COLO668 (cell line): ENCODE measurements around the gene DAPK2.
"Not testable (repeated sequence)": the region's sequence is repeated elsewhere in the genome, so short reads cannot be mapped to it uniquely, and the experiment has no call there.

Experiments used
- DNase-seq: peaks from one replicate; lab custom pipeline; 2025; ENCODE audit not compliant: unreplicated experiment; lab: John Stamatoyannopoulos, UW

DAPK2 gene

DNA sequence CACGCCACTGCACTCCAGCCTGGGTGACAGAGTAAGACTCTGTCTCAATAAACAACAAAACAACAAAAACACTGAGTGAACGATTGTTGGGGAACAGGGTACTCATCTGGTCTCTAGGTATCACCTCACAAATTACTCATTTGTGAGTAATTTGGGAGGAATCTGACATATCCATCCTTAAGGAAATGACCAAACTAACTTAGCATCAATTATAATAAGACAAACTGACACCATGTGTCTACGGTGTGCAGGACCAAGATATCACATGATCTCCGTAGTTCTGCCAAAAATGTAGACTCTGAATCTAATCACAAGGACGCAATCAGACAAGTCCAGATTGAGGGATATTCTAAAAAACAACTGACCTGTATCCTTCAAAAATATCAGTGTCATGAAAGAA is 12.0 kb upstream of the DAPK2 start:
- no peak for DNase-seq

DNA sequence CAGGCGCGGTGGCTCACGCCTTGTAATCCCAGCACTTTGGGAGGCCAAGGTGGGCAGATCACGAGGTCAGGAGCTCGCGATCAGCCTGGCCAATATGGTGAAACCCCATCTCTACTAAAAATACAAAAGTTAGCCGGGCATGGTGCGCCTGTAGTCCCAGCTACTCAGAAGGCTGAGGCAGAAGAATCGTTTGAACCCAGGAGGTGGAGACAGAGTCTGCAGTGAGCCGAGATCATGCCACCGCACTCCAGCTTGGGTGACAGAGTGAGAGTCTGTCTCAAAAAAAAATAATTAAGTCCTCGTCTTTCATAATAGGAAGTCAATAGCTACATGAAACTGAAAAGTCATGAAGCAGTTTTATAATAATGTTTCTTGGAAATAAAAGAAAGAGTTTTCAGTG is 7.4 kb upstream of the DAPK2 start:
- not testable (repeated sequence) for DNase-seq

DNA sequence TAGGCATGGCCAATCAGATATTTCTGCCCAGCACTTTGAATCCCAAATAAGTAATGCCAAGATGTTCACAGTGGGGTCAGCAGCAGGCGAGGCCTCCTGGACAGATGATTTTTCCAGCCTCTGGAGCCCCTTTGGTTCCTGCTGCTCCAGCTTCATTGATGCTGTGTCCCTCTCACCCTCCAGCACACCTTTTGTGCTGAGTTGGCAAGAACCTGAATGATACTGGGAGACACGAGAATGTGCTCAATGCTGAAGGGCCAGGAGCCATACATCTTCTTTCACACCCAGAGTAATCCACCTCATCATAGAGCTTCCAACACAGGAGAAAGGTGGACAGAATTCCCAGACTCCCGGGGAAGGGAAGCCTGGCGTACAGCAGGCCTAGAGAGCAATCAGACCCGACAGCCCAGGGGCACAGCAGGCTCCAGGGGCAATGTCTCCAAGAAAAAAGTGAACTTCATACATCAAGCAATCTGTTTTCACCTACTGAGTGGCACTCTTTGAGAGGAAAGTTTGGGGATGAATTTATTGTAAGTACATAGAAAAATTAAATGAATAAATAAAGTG is 6.7 kb upstream of the DAPK2 start:
- no peak for DNase-seq

DNA sequence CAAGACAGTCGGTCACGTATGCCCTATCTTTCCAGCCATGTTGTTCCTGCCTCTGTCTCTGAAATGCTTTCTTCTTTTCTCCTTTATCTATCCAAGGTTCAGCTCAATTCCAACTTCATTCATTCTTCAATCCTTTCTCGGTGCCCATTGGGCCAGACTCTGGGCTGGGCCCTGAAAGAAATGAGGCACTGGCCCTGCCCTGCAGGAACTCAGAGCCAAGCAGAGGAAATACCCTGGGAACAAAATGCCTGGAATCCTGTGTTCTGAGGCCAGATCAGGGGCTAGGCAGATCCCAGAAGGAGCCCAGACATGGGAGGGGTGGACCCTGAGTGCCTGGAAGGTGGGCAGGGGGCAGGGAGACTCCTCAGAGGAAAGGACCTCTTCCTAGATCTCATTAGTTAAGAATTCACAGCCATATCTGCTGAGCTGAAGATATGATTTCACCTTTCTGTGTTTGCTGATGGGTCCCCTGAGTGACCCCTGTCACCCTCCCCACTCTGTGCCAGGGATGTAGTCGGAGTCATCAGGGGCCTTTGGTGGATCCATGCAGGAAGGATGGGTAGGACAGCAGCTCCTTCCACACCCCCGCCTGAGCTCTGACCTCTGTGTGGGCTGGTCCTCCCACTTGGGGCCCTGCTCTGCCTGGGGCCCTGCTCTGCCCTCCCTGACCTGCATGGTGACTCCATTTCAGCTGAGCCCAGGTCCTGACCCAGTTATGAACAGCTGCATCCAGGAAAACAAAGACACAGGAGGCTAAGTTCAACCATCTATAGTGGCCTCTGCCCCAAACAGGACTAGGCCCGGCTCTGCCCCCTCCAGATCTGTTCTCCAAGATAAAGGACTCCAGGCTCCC is 5.3 kb upstream of the DAPK2 start:
- DNase-seq = no peak

DNA sequence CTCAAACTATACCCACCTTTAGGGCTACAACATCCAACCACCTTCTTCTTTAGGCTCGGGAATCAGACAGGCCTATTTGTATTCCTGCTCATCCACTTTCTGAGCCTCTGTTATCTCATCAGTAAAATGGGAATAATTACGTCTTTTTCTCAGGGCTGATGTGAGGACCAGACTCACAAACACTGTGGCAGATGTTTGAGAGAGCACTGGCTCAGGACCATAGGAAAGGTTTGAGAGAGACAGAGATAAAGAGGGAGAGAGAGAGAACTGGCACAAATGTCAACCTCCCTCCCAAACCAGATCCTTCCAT is 4.8 kb upstream of the DAPK2 start:
- no peak for DNase-seq

DNA sequence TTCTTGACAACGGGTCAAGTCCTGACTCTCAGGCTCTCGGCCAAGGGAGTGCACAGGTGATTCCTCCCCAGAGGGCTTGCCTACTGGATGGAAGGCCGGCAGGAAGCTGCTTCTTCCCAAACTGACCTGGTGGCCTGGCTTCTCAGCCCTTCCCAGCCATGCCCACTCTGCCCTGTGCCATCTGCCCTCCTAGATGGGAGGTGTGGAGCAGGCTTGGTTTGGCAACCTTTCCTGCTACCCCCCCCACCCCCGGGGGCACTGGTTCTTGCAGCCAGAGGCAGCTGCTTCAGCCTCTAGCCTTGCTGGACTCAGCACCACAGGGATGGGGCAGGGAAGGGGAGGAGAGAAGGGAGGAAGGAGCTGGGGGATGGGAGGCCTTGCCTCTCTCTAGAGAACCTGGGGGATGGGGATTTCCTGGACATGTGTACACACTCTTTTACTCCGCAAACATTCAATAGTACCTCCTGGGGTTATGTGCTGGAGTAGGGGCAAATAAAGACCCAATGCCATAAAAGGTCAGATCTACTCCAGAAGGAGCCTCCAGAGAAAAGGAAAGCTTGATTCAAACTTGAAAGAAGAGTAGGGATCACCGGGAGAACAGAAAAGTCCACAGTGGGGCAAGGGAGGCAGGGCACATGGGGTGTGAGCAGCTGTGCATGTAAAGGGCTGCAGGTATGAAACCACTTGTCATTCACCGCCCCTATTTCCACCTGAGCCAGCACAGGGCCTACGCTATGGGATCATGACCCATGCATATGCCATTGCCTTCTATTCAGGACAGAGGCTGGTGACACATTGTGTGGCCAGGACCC is 4.2 kb upstream of the DAPK2 start:
- peak; percentile 83 for DNase-seq

DNA sequence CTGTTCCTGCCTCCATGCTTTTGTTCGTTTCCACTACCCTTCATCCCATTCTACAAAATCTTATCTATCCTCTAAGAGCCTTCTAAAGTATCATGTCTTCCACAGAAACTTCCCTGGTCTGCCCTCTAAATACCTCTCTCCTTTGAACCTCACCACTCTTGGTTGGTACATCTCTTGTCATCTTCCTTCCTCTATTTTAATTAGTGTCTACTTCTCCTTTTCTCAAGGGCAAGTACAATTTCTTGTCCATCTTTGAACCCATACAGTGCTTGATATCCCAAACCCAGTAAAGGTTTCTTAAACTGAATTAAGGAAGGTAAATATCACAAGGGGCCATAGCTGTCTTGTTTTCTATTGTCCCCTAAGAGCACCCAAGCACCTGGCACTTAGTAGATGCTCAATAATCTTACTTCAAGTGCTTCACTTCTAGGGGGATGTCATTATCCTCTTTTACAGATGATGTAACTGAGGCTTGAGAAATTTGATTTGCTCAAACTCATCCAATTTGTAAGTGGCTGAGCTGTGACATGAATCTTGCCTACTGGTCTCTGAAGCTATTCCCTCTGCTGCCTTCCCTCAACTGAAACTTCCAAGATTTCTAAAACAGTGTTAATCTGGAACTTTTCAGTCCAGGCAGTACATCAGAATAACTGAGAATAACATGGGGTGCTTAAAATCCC is 2.6 kb upstream of the DAPK2 start:
- no peak for DNase-seq

DNA sequence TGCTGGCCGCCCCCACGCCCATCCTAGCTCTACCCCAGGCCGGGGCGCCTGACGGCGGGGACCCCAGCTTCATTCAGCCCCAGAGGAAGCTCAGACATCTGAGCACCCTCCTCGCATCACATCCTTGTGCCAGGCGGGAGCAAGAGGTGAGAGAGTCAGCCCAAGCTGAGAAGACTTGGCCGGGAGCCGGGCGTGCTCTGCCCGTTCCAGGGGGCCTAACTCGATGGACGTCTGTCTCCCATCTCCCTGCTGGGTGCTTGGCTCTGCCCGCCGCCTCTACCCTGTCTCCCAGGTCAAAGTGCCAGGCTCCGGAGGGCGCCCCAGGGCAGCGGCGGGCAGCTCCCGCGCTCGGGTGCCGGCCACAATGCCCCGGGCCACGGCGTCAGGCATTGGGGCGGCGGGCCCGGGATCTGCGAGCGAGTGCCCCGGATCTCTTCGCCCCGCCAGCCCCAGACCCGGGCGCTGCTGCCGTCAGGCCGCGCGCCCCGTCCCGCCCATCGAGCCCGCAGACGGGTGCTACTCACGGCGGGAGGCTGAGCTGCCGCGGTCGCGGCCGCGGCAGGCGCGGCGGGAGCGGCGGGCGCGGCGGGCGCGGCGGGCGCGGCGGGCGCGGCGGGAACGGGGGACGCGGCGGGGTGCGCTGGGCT is 388 bp downstream of the DAPK2 start:
- no peak for DNase-seq

DNA sequence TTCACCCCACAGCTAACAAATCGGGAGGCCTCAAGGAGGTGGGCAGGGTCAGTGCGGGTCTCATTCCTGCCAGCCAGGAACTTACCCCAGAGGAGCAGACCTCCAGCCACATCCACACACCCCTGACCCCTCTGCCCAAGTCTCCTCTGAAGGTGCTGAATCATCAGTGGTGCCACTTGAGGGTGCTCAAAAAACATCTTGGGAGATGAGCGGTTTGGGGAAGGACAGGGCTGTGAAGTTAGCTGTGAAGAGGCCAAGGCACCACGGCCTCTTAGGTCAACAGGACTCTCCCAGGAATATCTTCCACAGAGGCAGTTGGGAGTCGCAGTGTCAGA is 1.2 kb downstream of the DAPK2 start:
- no peak for DNase-seq

DNA sequence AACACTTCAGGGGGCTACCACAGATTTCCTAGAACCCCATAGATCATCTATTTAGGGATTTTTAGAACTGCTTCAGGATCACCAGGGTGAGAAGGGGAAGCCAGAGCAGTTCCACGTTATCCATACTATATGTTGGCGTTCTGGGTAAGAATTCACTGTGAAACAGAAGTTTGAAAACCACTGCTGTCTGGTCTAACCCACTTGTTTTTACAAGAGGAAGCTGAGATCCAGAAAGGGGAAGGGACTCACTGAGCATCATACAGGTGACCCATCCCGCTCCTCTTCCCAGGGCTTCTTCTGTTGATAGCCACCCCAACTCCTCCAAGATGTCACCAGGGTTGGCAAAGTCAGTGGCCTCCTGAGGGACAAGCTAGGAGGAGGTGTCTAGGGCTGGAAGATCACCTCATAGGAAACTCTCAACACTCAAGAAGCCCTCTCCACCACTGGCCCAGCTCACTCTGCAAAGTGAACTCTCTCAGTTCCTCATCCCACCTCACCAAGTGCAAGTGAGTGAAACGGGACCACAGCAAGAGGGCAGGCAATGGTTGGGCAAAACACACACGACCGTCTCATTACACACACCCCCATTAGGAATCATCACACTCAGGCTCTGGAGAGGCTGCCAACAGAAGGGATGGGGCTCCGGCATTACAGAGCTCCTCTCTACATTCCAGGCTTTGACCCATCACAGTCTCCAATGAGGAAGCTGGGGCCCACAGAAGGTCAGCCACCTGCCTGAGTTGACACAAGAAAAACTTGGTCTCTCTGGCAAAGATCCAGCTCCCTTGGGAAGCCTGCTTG is 1.8 kb downstream of the DAPK2 start:
- DNase-seq = no peak

DNA sequence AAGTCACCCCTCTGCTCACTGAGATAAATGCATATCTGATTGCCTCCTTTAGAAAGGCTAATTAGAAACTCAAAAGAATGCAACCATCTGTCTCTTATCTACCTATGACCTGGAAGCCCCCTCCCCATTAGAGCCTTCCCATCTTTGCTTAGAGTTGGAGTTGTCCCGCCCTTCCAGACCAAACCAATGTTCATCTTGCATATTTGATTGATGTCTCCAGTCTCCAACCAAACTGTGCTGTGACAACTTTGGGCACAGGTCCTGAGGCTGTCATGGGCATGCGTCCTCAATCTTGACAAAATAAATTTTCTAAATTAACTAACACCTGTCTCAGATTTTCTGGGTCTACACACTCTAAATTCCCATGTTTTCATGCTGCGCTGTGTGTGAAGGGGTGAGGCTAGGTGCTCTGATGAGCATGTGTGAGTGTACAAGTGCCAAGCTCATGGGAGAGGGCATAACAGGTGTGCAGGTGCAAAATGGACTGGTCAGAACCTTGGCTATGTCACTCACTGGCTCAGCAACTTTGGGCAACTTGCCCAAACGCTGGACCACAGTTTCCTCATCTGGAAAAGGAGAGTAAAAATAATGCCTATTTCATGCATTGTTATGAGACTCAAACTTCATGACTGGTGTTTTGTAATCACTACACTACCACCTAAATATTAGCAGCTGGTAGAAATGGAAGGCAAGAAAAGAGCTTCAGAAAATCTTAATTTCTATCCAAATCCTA is 7.2 kb downstream of the DAPK2 start:
- DNase-seq = no peak

DNA sequence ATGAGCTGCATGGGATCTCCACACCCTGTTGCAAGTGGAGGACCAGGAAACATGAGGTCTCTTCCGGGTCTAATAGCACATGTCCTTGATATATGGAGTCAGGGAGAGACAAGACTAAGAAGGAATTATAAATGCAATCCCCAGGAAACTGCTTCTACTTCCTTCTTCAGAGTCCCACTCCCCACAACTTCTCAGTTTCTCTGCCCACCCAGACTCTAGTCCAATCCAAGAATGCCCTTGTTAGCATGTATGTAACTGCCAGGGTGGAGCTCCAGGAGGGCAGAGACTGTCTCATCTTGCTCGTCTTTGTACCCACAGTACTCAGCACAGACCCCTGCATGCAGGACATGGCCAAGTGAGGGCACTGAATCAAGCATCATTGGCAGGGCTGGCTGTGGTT is 8.3 kb downstream of the DAPK2 start:
- DNase-seq = no peak

DNA sequence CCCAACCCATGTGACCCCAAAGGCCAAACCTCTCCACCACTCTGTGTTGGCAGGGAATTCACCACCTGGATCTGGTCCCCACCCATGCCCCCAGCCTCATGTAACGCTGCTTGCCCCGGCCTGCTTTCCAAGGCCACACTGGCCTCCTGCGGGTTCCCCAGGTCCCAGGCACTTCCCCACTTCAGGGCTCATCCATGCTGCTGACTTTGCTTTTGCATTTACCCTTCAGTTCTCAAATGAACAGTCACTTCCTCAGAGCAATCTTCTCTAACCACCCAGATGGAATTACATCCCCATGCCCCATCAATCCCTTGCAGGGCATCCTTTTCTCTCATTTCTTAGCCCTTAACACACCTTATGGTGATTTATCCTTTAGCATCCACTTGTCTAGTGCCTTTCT is 9.2 kb downstream of the DAPK2 start:
- DNase-seq = no peak

DNA sequence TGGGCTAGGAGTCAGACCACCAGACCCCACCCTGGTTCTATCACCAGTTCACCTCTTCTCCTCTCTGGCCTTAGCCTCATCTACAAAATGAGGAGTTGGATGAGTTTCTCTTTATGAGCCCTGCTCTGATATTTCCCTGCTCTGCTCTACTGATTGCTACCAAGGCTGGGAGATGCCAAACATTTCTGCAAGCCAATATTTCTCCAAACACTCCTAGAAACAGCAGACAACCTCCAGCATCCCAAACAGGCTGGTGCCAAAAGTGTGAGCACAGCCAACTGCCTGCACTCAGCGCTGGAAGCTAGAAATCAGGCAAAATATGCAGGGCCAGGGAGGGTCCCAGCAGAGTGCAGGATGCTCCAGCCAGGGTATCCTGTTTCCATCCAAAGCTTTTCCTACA is 10.8 kb downstream of the DAPK2 start:
- no peak for DNase-seq

DNA sequence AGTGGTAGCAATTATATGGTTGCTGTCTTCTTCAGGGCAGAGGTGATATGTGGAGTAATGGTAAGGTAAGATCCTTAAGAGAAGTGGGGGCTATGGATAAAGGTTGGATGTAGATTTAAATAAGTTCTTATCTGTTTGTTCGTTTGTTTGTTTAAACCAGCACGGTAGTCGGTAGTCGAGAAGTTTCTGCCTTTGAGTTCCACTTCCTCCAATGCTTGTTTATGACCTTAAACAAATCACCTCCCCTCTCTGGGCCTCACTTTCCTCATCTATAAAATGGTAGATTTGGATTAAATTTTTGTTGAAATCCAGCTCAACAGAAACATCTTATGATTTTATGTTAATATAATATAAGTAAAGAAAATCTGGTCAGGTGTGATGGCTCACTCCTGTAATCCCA is 11.8 kb downstream of the DAPK2 start:
- no peak for DNase-seq

DNA sequence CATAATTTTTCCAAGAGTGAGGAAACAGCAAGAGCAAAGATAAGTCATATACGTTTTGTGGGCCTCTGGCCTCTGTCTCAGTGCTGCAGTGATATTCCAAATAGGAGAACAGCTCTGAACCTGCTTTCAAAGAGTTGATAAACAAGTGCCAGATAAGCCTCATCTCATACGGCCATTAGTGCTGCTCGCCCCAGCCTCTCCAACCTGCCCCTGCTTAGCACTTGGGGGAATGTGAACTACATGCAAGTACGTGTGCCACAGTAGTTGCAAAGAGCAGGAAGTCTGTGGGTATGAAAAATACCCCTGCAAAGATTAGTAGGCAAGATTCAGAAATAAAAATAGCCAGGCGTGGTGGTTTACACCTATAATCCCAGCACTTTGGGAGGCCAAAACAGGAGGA is 14.0 kb downstream of the DAPK2 start:
- DNase-seq = no peak

DNA sequence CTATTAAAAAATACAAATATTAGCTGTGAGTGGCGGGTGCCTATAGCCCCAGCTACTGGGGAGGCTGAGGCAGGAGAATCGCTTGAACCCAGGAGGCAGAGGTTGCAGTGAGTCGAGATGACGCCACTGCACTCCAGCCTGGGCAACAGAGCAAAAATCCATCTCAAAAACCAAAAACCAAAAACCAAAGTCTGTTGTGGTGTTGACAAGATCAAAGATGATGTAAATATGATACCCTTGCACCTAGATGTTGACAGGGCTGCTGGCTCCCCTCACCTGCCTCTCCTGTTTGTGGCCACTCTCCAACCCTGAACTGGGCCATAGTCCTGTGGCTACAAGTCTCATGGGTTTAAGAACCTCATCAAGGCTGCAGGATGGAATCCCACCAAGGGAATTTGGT is 16.2 kb downstream of the DAPK2 start:
- DNase-seq = no peak

DNA sequence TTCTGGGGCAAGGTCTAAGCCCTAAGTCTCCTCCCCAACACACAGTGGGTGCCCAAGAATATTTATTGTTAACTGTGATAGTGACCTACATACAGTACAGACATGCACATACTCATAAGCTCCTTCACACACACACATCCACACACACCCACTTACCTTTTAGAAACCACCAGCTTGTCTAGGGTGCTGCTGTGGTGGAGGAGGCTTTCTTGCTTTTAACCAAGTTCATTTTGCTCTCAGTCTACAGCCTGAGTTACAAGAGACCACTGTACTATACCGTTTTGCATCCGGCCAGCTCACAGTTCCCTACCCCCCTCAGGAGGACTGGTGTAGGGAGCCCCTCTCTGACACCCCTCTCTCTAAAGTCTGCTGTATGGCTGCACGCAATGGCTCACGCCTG is 16.7 kb downstream of the DAPK2 start:
- DNase-seq = no peak

DNA sequence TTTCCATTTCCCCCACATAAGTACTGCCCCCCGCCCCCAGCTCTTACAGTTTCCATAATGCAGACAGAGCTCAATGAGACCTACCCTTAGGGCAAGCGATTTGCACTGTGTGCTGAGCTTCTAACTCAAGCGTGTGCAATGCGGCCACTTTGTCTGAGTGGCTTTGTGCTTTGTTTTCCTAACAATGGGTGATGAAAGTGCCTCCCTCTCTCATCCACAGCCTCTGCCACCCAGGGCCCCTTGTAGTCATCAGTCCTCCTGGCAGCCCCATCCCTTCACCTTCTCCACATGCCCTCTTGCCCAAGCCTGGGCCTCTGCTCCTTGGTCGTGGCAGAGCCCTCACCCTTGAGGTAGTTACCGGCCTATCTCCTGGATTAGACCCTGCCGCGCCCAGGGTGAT is 17.2 kb downstream of the DAPK2 start:
- peak; percentile 26 for DNase-seq

DNA sequence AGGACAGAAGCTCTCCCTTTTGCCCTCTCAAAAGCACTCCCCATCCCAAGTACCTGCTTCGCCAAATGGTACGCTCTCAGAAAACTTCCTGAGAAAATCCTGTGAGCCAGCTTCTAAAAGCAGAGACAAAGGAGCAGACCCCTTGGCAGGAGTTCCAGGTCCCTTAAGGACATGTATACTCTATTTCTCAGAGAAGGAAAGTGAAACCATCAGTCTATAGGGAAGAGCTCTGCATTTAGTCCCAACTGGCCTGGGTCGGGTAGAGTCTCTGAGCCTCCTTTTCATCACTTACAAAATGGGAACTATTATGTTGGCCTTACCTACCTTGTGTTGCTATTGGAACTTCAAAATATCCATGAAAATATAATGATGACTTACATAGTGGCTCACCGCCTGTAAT is 19.7 kb downstream of the DAPK2 start:
- no peak for DNase-seq
